Naive thymus-derived CD4-positive, alpha-beta T cell (primary cell): ENCODE data around the gene ZNF660. TPM values are rescaled to one million over a fixed set of nuclear protein-coding genes. Genes with fewer than 3 reads are reported as not detected.

Experiments
- ATAC-seq: fragments of 150-1000 bp; cut with Tn5 transposase; 2 replicates; pipeline ENCODE4 v1.10.0; 2021; ENCODE audit warnings: mild to moderate bottlenecking, moderate library complexity
- CTCF ChIA-PET: fragments of 350-600 bp; sonication (Branson Sonifier 250); formaldehyde crosslinking; loops from one replicate; lab custom pipeline; 2021; ENCODE audit warnings: antibody characterized with exemption; lab: Charles Lee
- POLR2A ChIA-PET: fragments of 350-600 bp; sonication (Branson Sonifier 250); formaldehyde crosslinking; loops from one replicate; lab custom pipeline; 2021; ENCODE audit warnings: antibody characterized with exemption, inconsistent platforms; lab: Charles Lee
- DNase-seq, 9 donors: peaks; one replicate each; pipeline versions ENCODE4 v3.0.0 to v3.0.0-alpha.2; 2020 to 2022; ENCODE audit warnings: mixed read lengths in 1 of 9
- H3K27ac ChIP-seq: one replicate; pipeline ENCODE4 v1.7.0; 2013; ENCODE audit warnings: mild to moderate bottlenecking, low read depth, low read length, moderate library complexity
- H3K27me3 ChIP-seq, 2 donors: one replicate each; pipeline ENCODE4 v1.7.0; 2013; ENCODE audit warnings: low read length in 2 of 2, mild to moderate bottlenecking in 2 of 2, moderate library complexity in 2 of 2; ENCODE audit not compliant: control insufficient read depth in 2 of 2, insufficient read depth in 2 of 2
- H3K36me3 ChIP-seq, 3 experiments: 1 replicate in 2 of 3; 2 replicates in 1 of 3; pipeline ENCODE4 v1.7.0; 2013; ENCODE audit warnings: low read length in 3 of 3, mild to moderate bottlenecking in 3 of 3, moderate library complexity in 1 of 3; ENCODE audit not compliant: insufficient read depth in 3 of 3, control insufficient read depth in 2 of 3
- H3K4me1 ChIP-seq, 2 donors: one replicate each; pipeline ENCODE4 v1.7.0; 2013; ENCODE audit warnings: low read length in 2 of 2, mild to moderate bottlenecking in 2 of 2, moderate library complexity in 1 of 2; ENCODE audit not compliant: control insufficient read depth in 2 of 2, insufficient read depth in 2 of 2
- H3K4me3 ChIP-seq: 2 replicates; pipeline ENCODE4 v1.7.0; 2013; ENCODE audit warnings: mild to moderate bottlenecking, low read length
- H3K9me3 ChIP-seq, 3 experiments: 1 replicate in 2 of 3; 2 replicates in 1 of 3; pipeline ENCODE4 v1.7.0; 2013; ENCODE audit warnings: low read length in 3 of 3; ENCODE audit not compliant: control insufficient read depth in 2 of 3
- H3K27ac Mint-ChIP-seq, 9 donors: one replicate each; pipeline ENCODE4 v1.8.0; 2020 to 2022; ENCODE audit warnings: mixed read lengths in 9 of 9, mild to moderate bottlenecking in 8 of 9, moderate library complexity in 5 of 9, inconsistent platforms in 2 of 9
- H3K27me3 Mint-ChIP-seq, 5 donors: one replicate each; pipeline ENCODE4 v1.8.0; 2021 to 2022; ENCODE audit warnings: mixed read lengths in 5 of 5, mild to moderate bottlenecking in 1 of 5
- H3K36me3 Mint-ChIP-seq, 5 donors: one replicate each; pipeline ENCODE4 v1.8.0; 2020 to 2022; ENCODE audit warnings: mixed read lengths in 5 of 5, mild to moderate bottlenecking in 3 of 5, inconsistent platforms in 1 of 5
- H3K4me1 Mint-ChIP-seq, 7 donors: one replicate each; pipeline ENCODE4 v1.8.0; 2020 to 2022; ENCODE audit warnings: mixed read lengths in 7 of 7, mild to moderate bottlenecking in 3 of 7, inconsistent platforms in 1 of 7
- H3K4me3 Mint-ChIP-seq, 10 donors: one replicate each; pipeline ENCODE4 v1.8.0; 2020 to 2022; ENCODE audit warnings: mild to moderate bottlenecking in 10 of 10, mixed read lengths in 10 of 10, moderate library complexity in 6 of 10, inconsistent platforms in 2 of 10
- H3K9me3 Mint-ChIP-seq, 11 donors: one replicate each; pipeline ENCODE4 v1.8.0; 2020 to 2022; ENCODE audit warnings: mixed read lengths in 11 of 11, mild to moderate bottlenecking in 4 of 11, inconsistent platforms in 1 of 11, moderate library complexity in 1 of 11
- intact Hi-C, 2 donors: fragments of 100-400 bp; cut with micrococcal nuclease; formaldehyde crosslinking; loops; one replicate each; pipeline ENCODE4 v1.15.1; 2023
- polyA plus RNA-seq, 2 donors: library from polyadenylated mRNA; unstranded; fragments of 300-500 nt; fragmentation: Illumina TruSeq; gene quantifications; one replicate each; pipeline ENCODE4 v1.2.3, GENCODE V29; 2021
- total RNA-seq, 6 experiments: library from RNA in 5 of 6; stranded (reverse) in 5 of 6; gene quantifications; 1 replicate in 5 of 6; 2 replicates in 1 of 6; pipeline ENCODE4 v1.2.3 and lab custom pipeline; 2021 to 2026

Gene ZNF660
- total and polyA plus RNA-seq, 7 experiments from 2014 or later, result 0.02 to 1.7 (median 0.40) TPM; not detected in 1

DNA sequence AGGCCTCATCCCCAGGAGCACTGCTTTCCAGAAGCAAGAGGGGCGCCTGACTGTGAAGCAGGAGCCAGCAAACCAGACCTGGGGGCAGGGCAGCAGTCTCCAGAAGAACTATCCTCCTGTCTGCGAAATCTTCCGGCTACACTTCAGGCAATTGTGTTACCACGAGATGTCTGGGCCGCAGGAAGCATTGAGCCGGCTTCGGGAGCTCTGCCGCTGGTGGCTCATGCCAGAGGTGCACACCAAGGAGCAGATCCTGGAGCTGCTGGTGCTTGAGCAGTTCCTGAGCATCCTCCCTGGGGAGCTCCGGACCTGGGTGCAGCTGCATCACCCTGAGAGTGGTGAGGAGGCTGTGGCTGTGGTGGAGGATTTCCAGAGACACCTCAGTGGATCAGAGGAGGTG is 27.7 kb upstream of the ZNF660 start:
- intact Hi-C loops, result no loop called here
- Histone ChIP-seq H3K9me3 (no peaks in the 10 kb centered on the region), H3K27me3 (no peaks in the 10 kb centered on the region), H3K27ac (no peak overlapping the region), H3K4me3 (no peak overlapping the region), H3K36me3 (peaks cover 0 to 3% (median 0%) of the 10 kb centered on the region in 3 experiments), H3K4me1 (peaks cover 9 to 14% of the 10 kb centered on the region in 2 donors)
- peaks cover 10 to 37% (median 26%) of the 10 kb centered on the region in 7 donors for H3K4me1 Mint-ChIP-seq
- H3K4me3 Mint-ChIP-seq, result peak overlapping the region in 1 of 10 donors; percentile 25
- peaks cover 8 to 39% (median 35%) of the 10 kb centered on the region in 5 donors for H3K36me3 Mint-ChIP-seq
- ATAC-seq (no peak), DNase-seq (no peak)
- H3K9me3 Mint-ChIP-seq, result peaks cover 0 to 38% (median 3%) of the 10 kb centered on the region in 11 donors
- ChIA-PET CTCF (no interaction called here), POLR2A (interaction anchor here (1.2 kb wide), 1 partner anchor 16 kb away, joined by 4 read pairs; no protein-coding TSS in a partner anchor)
- H3K27ac Mint-ChIP-seq, result no peak overlapping the region
- no peaks in the 10 kb centered on the region for H3K27me3 Mint-ChIP-seq

- DNase-seq, result no peak
- intact Hi-C loops, result no loop called here
- Mint-ChIP-seq H3K27ac (no peak overlapping the region), H3K27me3 (no peaks in the 10 kb centered on the region), H3K4me3 (no peak overlapping the region), H3K36me3 (peaks cover 10 to 66% (median 61%) of the 10 kb centered on the region in 5 donors), H3K4me1 (peaks cover under 1 to 25% (median 12%) of the 10 kb centered on the region in 7 donors), H3K9me3 (peaks cover 6 to 32% (median 13%) of the 10 kb centered on the region in 11 donors)
- ChIA-PET POLR2A (no interaction called here), CTCF (interaction anchor here (0.6 kb wide), 1 partner anchor 96 kb away, joined by 4 read pairs; no protein-coding TSS in a partner anchor)
- no peaks in the 10 kb centered on the region for H3K27me3 ChIP-seq
- no peak for ATAC-seq
- H3K9me3 ChIP-seq, result no peaks in the 10 kb centered on the region
- H3K27ac ChIP-seq, result no peak overlapping the region
- peaks cover 5% of the 10 kb centered on the region in 2 donors for H3K4me1 ChIP-seq
- peaks cover 0 to 12% (median 0%) of the 10 kb centered on the region in 3 experiments for H3K36me3 ChIP-seq
- no peak overlapping the region for H3K4me3 ChIP-seq
These were observed 23.7 kb upstream of the ZNF660 start for GRCh38 chr3:44561076-44561475.

DNA sequence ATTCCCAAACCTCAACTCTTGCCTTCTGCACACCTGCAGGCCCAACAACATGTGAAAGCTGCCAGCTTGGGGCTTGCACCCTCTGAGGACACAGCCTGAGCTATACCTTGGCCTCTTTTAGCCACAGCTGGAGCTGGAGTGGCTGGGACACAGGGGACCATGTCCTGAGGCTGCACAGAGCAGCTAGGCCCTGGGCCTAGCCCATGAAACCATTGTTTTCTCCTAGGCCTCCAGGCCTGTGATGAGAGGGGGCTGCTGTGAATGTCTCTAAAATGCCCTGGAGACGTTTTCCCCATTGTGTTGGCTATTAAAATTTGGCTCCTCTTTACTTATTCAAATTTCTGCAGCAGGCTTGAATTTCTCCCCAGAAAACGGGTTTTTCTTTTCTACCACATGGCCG is 22.6 kb upstream of the ZNF660 start:
- H3K4me3 Mint-ChIP-seq, result no peak overlapping the region
- H3K27me3 Mint-ChIP-seq, result no peaks in the 10 kb centered on the region
- H3K4me1 Mint-ChIP-seq, result peaks cover 0 to 15% (median 6%) of the 10 kb centered on the region in 7 donors
- no peak for ATAC-seq
- CTCF ChIA-PET, result no interaction called here
- H3K4me1 ChIP-seq, result no peaks in the 10 kb centered on the region
- H3K27me3 ChIP-seq, result no peaks in the 10 kb centered on the region
- H3K27ac ChIP-seq, result no peak overlapping the region
- intact Hi-C loops, result no loop called here
- peaks cover 0 to 17% (median 0%) of the 10 kb centered on the region in 3 experiments for H3K36me3 ChIP-seq
- no peaks in the 10 kb centered on the region for H3K9me3 ChIP-seq
- POLR2A ChIA-PET, result no interaction called here
- peaks cover 10 to 35% (median 18%) of the 10 kb centered on the region in 11 donors for H3K9me3 Mint-ChIP-seq
- no peak for DNase-seq
- H3K4me3 ChIP-seq, result no peak overlapping the region
- no peak overlapping the region for H3K27ac Mint-ChIP-seq
- peaks cover 16 to 70% (median 68%) of the 10 kb centered on the region in 5 donors for H3K36me3 Mint-ChIP-seq

DNA sequence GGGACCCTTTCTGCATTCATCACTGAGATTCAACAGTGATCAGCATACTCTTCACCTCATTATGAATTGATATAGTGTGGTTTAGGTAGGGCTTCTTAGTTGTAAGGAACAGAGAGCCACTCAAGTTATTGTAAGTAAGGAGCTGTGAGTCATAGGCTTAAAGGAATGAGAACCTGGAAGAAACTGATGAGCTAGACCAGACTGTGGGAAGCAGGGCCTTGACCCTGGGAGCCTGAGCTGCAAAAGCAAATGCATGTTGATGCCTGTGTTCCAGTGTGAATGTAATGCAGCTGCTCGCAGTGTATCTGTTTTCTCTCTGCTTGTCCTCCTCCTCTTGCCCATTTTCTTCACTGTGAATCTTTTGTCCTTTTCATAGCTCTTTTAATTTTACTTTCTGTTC is 16.2 kb upstream of the ZNF660 start:
- peaks cover 25 to 94% (median 54%) of the 10 kb centered on the region in 11 donors for H3K9me3 Mint-ChIP-seq
- intact Hi-C loops, result no loop called here

DNA sequence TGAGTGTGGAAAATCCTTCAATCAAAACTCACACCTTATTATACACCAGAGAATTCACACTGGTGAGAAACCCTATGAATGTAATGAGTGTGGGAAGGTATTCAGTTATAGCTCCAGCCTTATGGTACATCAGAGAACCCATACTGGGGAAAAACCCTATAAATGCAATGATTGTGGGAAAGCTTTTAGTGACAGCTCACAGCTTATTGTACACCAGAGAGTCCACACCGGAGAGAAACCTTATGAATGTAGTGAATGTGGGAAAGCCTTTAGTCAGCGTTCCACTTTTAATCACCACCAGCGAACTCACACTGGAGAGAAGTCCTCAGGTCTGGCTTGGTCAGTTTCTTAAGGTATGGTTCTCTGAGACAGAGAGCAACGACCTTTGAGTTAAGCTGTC is 13.7 kb upstream of the ZNF660 start:
- CTCF ChIA-PET, result no interaction called here

More for the DNA sequence above, 16.2 kb upstream of the ZNF660 start:
- CTCF ChIA-PET, result no interaction called here
- H3K27me3 Mint-ChIP-seq, result no peaks in the 10 kb centered on the region
- H3K36me3 Mint-ChIP-seq, result peaks cover 24 to 87% (median 84%) of the 10 kb centered on the region in 5 donors
- peaks cover 0 to 51% (median 12%) of the 10 kb centered on the region in 3 experiments for H3K36me3 ChIP-seq
- DNase-seq (no peak), ATAC-seq (no peak)
- peak overlapping the region in 1 of 10 donors; percentile 37 for H3K4me3 Mint-ChIP-seq
- peaks cover 0 to 5% (median 0%) of the 10 kb centered on the region in 7 donors for H3K4me1 Mint-ChIP-seq
- peaks cover 12 to 41% (median 20%) of the 10 kb centered on the region in 3 experiments for H3K9me3 ChIP-seq
- no peak overlapping the region for H3K27ac ChIP-seq
- POLR2A ChIA-PET, result no interaction called here
- no peak overlapping the region for H3K4me3 ChIP-seq
- no peaks in the 10 kb centered on the region for H3K27me3 ChIP-seq
- H3K4me1 ChIP-seq, result no peaks in the 10 kb centered on the region
- no peak overlapping the region for H3K27ac Mint-ChIP-seq

GRCh38 chr3:44576613-44577012 is 8.2 kb upstream of the ZNF660 start:
- Histone ChIP-seq H3K36me3 (no peaks in the 10 kb centered on the region), H3K27ac (no peak overlapping the region), H3K4me1 (no peaks in the 10 kb centered on the region), H3K27me3 (no peaks in the 10 kb centered on the region), H3K4me3 (no peak overlapping the region), H3K9me3 (peaks cover 0 to 18% (median 0%) of the 10 kb centered on the region in 3 experiments)
- DNase-seq, result no peak
- Mint-ChIP-seq H3K9me3 (peaks cover 7 to 75% (median 33%) of the 10 kb centered on the region in 11 donors), H3K4me1 (no peaks in the 10 kb centered on the region), H3K36me3 (peaks cover 5 to 34% (median 30%) of the 10 kb centered on the region in 5 donors), H3K27me3 (peaks cover 0 to 4% (median under 1%) of the 10 kb centered on the region in 5 donors), H3K27ac (no peak overlapping the region), H3K4me3 (no peak overlapping the region)
- intact Hi-C loops, result no loop called here
- no peak for ATAC-seq
- POLR2A ChIA-PET, result no interaction called here
- CTCF ChIA-PET, result no interaction called here

More for the DNA sequence above, 13.7 kb upstream of the ZNF660 start:
- no peak overlapping the region for H3K27ac Mint-ChIP-seq
- H3K9me3 Mint-ChIP-seq, result peaks cover 19 to 95% (median 60%) of the 10 kb centered on the region in 11 donors
- intact Hi-C loops, result no loop called here
- H3K4me1 Mint-ChIP-seq, result peaks cover 0 to 3% (median 0%) of the 10 kb centered on the region in 7 donors
- H3K27me3 Mint-ChIP-seq, result no peaks in the 10 kb centered on the region
- POLR2A ChIA-PET, result no interaction called here
- Histone ChIP-seq H3K4me1 (no peaks in the 10 kb centered on the region), H3K27ac (no peak overlapping the region), H3K4me3 (no peak overlapping the region), H3K36me3 (peaks cover 0 to 44% (median 12%) of the 10 kb centered on the region in 3 experiments), H3K9me3 (peaks cover 12 to 50% (median 20%) of the 10 kb centered on the region in 3 experiments), H3K27me3 (no peaks in the 10 kb centered on the region)
- no peak for DNase-seq
- no peak for ATAC-seq
- H3K36me3 Mint-ChIP-seq, result peaks cover 19 to 71% (median 64%) of the 10 kb centered on the region in 5 donors
- no peak overlapping the region for H3K4me3 Mint-ChIP-seq
